Testis (tissue), 3 donors: ENCODE results near the gene BCKDHA. TPM values are rescaled to one million over a fixed set of nuclear protein-coding genes. Genes with fewer than 3 reads are reported as not detected.

Source experiments
- DNase-seq: peaks from one replicate; pipeline ENCODE4 v3.0.0-alpha.2; 2019
- H3K27ac ChIP-seq, 2 donors: fragments of 200-600 bp; sonication (generic); one replicate each; pipeline ENCODE4 v1.5.1; 2019
- H3K27me3 ChIP-seq: fragments of 200-600 bp; sonication (generic); one replicate; pipeline ENCODE4 v1.5.1; 2019
- H3K36me3 ChIP-seq: fragments of 200-600 bp; sonication (generic); one replicate; pipeline ENCODE4 v1.5.1; 2017; ENCODE audit warnings: low read depth; ENCODE audit errors: missing control alignments
- H3K4me1 ChIP-seq: fragments of 200-600 bp; sonication (generic); one replicate; pipeline ENCODE4 v1.5.1; 2019
- H3K4me3 ChIP-seq, 2 donors: fragments of 200-600 bp; sonication (generic); one replicate each; pipeline ENCODE4 v1.5.1; 2017 to 2019
- H3K9me3 ChIP-seq: fragments of 200-600 bp; sonication (generic); one replicate; pipeline ENCODE4 v1.5.1; 2017
- CTCF ChIP-seq, 3 experiments: fragments of 450-650 bp in 2 of 3; fragments of 200-600 bp in 1 of 3; sonication (generic) in 1 of 3; IDR thresholded peaks; one replicate each; pipeline ENCODE4 v1.5.1; 2016 to 2019; ENCODE audit warnings: antibody characterized with exemption in 3 of 3, mild to moderate bottlenecking in 2 of 3, moderate library complexity in 1 of 3
- POLR2A ChIP-seq: fragments of 450-650 bp; IDR thresholded peaks from one replicate; pipeline ENCODE4 v1.6.1; 2017; ENCODE audit warnings: antibody characterized with exemption, mild to moderate bottlenecking, moderate library complexity
- WGBS, 2 donors: methylation state at CpG; one replicate each; pipeline ENCODE4 v1.1.5; 2018; 5-methylcytosine and 5-hydroxymethylcytosine counted together
- intact Hi-C: fragments of 100-400 bp; cut with DNase I; formaldehyde crosslinking; loops from one replicate; pipeline ENCODE4 v1.15.1; 2023; ENCODE audit warnings: low total_unique reads
- polyA plus RNA-seq: library from polyadenylated mRNA; stranded (reverse); fragments of 350-450 nt; fragmentation: Illumina TruSeq; extraction: RNeasy Lipid Tissue Mini Kit (QIAGEN cat#74804); gene quantifications from one replicate; pipeline ENCODE4 v1.2.3, GENCODE V29; 2014; ENCODE audit warnings: low read depth, low replicate concordance; ENCODE audit not compliant: insufficient read depth
- total RNA-seq, 2 donors: library from RNA; depleted of rRNA; stranded (reverse); fragments of >200 nt; gene quantifications; one replicate each; pipeline ENCODE4 v1.2.3, GENCODE V29; 2016

Gene BCKDHA
- total and polyA plus RNA-seq, 3 donors from 2014 or later, result 53.1 to 81.3 (median 80.8) TPM

GRCh38 chr19:41411100-41411967 is 13.7 kb downstream of the BCKDHA start:
- intact Hi-C loops, result no loop called here
- H3K27me3 ChIP-seq, result no peaks in the 10 kb centered on the region
- peaks cover 3% of the 10 kb centered on the region for H3K4me1 ChIP-seq
- no peaks in the 10 kb centered on the region for H3K36me3 ChIP-seq
- 61 to 66% methylated on average over 9 of the region's 9 CpGs for WGBS, 2 donors
- TF ChIP-seq CTCF (IDR thresholded peaks at IDR 0.05) (no peak), POLR2A (no peak)
- no peak overlapping the region for H3K27ac ChIP-seq
- DNase-seq, result no peak
- H3K4me3 ChIP-seq, result no peak overlapping the region
- H3K9me3 ChIP-seq, result no peaks in the 10 kb centered on the region

GRCh38 chr19:41411968-41412265 is 14.3 kb downstream of the BCKDHA start:
- no peaks in the 10 kb centered on the region for H3K36me3 ChIP-seq
- no peak overlapping the region for H3K4me3 ChIP-seq
- DNase-seq, result no peak
- no peak overlapping the region for H3K27ac ChIP-seq
- no peaks in the 10 kb centered on the region for H3K9me3 ChIP-seq
- no peaks in the 10 kb centered on the region for H3K27me3 ChIP-seq
- WGBS, 2 donors, result 56 to 74% methylated on average over 10 to 11 of the region's 11 CpGs
- H3K4me1 ChIP-seq, result peaks cover 3% of the 10 kb centered on the region
- intact Hi-C loops, result no loop called here
- TF ChIP-seq POLR2A (no peak), CTCF (IDR thresholded peaks at IDR 0.05) (no peak)

- Histone ChIP-seq H3K36me3 (no peaks in the 10 kb centered on the region), H3K27me3 (no peaks in the 10 kb centered on the region), H3K9me3 (no peaks in the 10 kb centered on the region), H3K4me1 (peaks cover 3% of the 10 kb centered on the region), H3K27ac (no peak overlapping the region), H3K4me3 (no peak overlapping the region)
- DNase-seq, result no peak
- intact Hi-C loops, result no loop called here
- WGBS, 2 donors, result 88 to 92% methylated on average over 5 of the region's 5 CpGs
- TF ChIP-seq POLR2A (no peak), CTCF (IDR thresholded peaks at IDR 0.05) (no peak)
These were observed 15.3 kb downstream of the BCKDHA start for GRCh38 chr19:41412953-41413352.

- H3K36me3 ChIP-seq, result no peaks in the 10 kb centered on the region
- intact Hi-C loops, result no loop called here
These were observed 16.3 kb downstream of the BCKDHA start for GRCh38 chr19:41413947-41414346.

More at GRCh38 chr19:41413947-41414346, 16.3 kb downstream of the BCKDHA start:
- Histone ChIP-seq H3K27me3 (no peaks in the 10 kb centered on the region), H3K4me3 (no peak overlapping the region), H3K9me3 (no peaks in the 10 kb centered on the region), H3K27ac (no peak overlapping the region), H3K4me1 (no peaks in the 10 kb centered on the region)
- DNase-seq, result no peak
- TF ChIP-seq CTCF (IDR thresholded peaks at IDR 0.05) (no peak), POLR2A (no peak)
- WGBS, 2 donors, result 83 to 93% methylated on average over 9 of the region's 10 CpGs
